Keratinocyte (primary cell): ENCODE data around the gene KNOP1.

ENCODE experiments used
- EZH2 ChIP-seq: IDR thresholded peaks from one replicate; pipeline ENCODE4 v1.6.1; 2012; ENCODE audit warnings: inconsistent platforms, mild to moderate bottlenecking, low read length, moderate library complexity
- TF ChIP-seq, protein P1 (sequence below), 3 experiments: IDR thresholded peaks in 1 of 3; conservative IDR thresholded peaks in 1 of 3; optimal IDR thresholded peaks in 1 of 3; 2 replicates in 2 of 3; 3 replicates in 1 of 3; pipeline versions ENCODE3 to v1.5.1; 2011; ENCODE audit warnings: low read length in 3 of 3, mild to moderate bottlenecking in 3 of 3, moderate library complexity in 2 of 3, control low read depth in 1 of 3, inconsistent platforms in 1 of 3; ENCODE audit not compliant: insufficient read depth in 2 of 3; ENCODE audit errors: extremely low read depth in 1 of 3

DNA sequence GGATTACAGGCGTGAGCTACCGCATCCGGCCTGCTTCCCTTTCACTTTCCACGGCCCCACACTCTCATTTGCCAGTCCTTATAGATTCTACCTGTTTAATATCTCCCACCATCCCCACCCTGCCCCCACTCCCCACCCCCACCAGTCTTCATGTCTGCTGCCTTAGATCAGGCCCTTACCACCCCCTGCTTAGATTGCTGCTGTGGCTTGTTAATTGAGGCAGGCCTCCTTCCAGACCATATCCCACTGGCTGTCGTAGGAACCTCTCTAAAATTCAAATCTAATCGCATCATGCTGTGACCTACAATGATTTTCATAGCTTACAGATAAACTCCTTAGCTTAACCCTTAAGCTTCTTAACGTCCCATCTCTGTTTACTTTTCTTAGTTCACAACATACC lies 5.0 kb upstream of the KNOP1 start:
- TF ChIP-seq, protein P1, sequence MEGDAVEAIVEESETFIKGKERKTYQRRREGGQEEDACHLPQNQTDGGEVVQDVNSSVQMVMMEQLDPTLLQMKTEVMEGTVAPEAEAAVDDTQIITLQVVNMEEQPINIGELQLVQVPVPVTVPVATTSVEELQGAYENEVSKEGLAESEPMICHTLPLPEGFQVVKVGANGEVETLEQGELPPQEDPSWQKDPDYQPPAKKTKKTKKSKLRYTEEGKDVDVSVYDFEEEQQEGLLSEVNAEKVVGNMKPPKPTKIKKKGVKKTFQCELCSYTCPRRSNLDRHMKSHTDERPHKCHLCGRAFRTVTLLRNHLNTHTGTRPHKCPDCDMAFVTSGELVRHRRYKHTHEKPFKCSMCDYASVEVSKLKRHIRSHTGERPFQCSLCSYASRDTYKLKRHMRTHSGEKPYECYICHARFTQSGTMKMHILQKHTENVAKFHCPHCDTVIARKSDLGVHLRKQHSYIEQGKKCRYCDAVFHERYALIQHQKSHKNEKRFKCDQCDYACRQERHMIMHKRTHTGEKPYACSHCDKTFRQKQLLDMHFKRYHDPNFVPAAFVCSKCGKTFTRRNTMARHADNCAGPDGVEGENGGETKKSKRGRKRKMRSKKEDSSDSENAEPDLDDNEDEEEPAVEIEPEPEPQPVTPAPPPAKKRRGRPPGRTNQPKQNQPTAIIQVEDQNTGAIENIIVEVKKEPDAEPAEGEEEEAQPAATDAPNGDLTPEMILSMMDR (optimal IDR thresholded peaks at IDR 0.05 in 1 of 3, IDR thresholded peaks at IDR 0.05 in 1 of 3, conservative IDR thresholded peaks at IDR 0.05 in 1 of 3; ENCODE audit: extremely low read depth in 1 of 3, insufficient read depth in 2 of 3, low read length in 3 of 3): no peak
- TF ChIP-seq EZH2: no peak
